Tracheal epithelial cell (primary cell): Measurements from ENCODE around the gene RAB8B. TPM values are rescaled to one million over a fixed set of nuclear protein-coding genes. Genes with fewer than 3 reads are reported as not detected.

Experiments
- total RNA-seq: library from RNA; depleted of rRNA; stranded (reverse); fragments of >200 nt; gene quantifications from 2 replicates; pipeline ENCODE4 v1.2.1, GENCODE V29; 2014

Gene RAB8B
- total RNA-seq: 15.1 and 62.9 TPM in 2 replicates

DNA sequence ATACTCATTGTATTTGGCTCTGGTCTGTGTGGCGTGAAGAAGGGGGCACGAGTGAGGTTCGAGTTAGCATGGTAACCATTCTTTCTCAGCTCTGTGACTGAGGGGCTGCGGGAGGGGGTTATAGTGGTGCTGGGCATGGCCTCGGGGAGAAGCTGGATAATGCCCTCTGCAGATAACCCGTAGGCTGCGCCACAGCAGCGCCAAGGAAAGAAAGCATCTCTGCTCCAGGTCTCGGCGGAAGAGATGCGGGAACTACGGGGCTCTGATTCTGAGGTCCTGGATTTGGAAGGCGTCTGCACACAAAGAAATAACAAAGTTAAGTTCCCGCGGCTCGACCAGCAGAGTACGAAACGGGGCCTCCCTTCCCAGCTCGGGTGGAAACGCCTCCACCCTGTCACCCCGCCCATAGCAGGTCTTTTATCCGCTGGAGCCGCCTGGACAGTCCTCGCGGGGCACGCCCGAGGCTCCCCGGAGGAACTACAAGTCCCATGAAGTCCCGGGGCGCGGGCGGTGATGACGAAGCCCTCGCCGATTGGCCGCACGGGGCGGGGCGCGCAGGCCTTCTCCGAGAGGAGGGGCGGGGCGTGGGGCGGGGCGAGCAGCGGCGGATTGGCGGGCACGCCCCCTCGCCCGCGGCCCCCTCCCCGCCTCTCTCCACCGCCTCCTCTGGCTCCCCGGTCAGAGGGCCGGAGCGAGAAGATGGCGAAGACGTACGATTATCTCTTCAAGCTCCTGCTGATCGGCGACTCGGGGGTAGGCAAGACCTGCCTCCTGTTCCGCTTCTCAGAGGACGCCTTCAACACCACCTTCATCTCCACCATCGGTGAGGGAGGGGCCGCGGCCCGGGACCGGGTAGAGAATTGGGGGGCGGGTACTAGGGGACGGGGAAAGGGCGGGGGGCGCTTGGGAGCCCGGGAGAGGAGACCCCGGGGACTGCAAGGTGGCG lies at the start of gene RAB8B:
Gene RAB8B (plus strand): TSS at position 681 of the 946 bp plus-strand sequence. CDS start 19 bp downstream, at position 700.

DNA sequence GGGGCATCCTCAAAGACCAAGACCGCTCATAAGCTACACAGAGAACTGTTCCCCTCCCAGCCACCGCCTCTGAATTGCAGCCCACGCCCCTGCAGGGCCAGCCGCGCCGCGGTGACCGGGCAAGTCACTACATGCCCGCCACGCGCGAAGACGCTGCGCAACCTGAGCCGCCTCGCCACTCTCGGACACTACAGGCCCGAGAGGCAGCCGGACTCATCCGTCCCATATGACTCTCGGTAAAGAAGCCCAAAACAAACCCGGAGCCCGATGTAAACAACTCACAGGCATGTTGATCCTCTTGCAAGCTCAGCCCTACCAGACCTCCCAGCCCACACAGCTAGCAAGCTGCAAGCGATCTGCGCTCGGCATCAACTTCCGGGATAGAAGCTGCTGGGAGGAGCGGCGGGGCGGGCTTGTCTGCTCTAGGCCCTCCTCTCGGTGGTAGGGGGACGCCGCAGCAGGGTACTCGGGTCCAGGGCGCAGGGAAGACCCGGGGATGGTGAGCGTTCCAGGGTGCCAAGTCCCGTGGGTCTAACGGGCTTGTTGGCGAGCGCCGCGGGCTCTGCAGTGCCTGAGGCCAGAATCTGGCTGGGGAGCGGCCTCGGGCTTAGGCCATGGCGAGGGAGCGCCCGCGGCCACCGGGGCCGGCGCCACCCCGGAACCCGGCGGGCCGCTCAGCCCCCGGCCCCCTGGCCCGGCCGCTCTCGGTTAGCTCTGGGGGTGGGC lies 32.1 kb upstream of the RAB8B start, which contains the start of gene RPS27L:
Gene RPS27L (minus strand): TSS at position 360 of the 726 bp plus-strand sequence. CDS start 72 bp downstream, at position 288.

DNA sequence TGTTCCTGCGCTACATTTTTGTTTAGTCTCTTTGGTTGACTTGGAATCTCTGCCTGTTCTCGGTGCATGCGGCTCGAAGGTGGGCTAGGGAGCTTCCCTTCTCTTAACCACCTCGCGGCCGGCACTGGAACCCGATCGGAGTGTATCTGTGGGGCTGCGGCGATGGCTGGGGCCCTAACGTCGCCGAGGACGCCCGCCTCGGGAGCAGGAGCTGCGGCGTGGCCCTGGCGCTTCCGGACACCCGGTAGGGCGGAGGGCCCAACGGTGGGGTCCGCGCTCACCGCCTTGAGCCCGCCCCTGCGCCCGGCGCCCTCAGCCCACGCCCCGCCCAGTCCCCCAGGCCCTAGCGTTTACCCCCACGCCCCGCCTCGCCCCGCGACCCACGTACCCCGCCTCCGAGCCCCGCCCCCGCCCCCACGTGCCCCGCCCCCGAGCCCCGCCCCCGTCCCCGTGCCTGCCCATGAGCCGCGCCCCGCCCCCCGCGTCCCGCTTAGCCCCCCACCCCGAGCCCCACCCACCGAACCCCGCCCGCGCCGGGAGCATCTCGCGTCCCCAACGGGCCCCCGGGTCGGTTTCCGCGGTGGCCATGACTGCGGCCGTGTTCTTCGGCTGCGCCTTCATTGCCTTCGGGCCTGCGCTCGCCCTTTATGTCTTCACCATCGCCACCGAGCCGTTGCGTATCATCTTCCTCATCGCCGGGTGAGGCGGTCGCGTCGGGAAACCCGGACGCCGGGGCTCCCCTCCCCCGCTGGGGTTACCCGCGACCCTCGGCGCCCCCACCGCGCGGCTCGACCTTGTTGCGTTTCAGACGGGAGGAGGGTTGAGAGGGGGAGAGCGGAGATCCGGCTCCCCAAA lies 87.9 kb downstream of the RAB8B start, which contains the start of gene APH1B:
Gene APH1B (plus strand): TSS at position 568 of the 855 bp plus-strand sequence. CDS start 19 bp downstream, at position 587.

Other genes with a start within 250 kb of the RAB8B start
- gene TPM1, start 146.9 kb upstream of the RAB8B start, total RNA-seq: 111 and 749 TPM in 2 replicates
- 17.3 and 27.2 TPM in 2 replicates for gene LACTB, start 67.7 kb upstream of the RAB8B start, total RNA-seq
- gene RPS27L, start 32.1 kb upstream of the RAB8B start, total RNA-seq: 108 and 154 TPM in 2 replicates
- 4.6 and 4.7 TPM in 2 replicates for gene APH1B, start 88.0 kb downstream of the RAB8B start, total RNA-seq
- gene CA12, start 192.2 kb downstream of the RAB8B start, total RNA-seq: 122 and 136 TPM in 2 replicates